GM12878 (cell line): ENCODE measurements around the gene ALDH3A2. TPM values are rescaled to one million over a fixed set of nuclear protein-coding genes. Genes with fewer than 3 reads are reported as not detected.

ENCODE experiments used
- ATAC-seq: fragments of 200-7000 bp; cut with Tn5 transposase; 3 replicates; pipeline ENCODE4 v1.9.1; 2020; ENCODE audit warnings: mild to moderate bottlenecking, moderate library complexity
- BruUV-seq: library from RNA; stranded (reverse); fragments of 400-500 nt; replicated peaks from 2 replicates; lab custom pipeline; 2021; lab: Mats Ljungman, UMichigan
- CTCF ChIA-PET: fragments of 300-600 bp; sonication (Branson Sonifier 250); formaldehyde crosslinking; extraction: SDS; loops from one replicate; lab custom pipeline; 2021; ENCODE audit warnings: inconsistent platforms; lab: Yijun Ruan, JAX
- POLR2A ChIA-PET: fragments of 350-600 bp; formaldehyde crosslinking; extraction: SDS; loops from one replicate; lab custom pipeline; 2021; ENCODE audit warnings: inconsistent platforms; lab: Charles Lee
- RAD21 ChIA-PET: fragments of 300-600 bp; sonication (Branson Sonifier 250); formaldehyde crosslinking; loops from one replicate; lab custom pipeline; 2023; ENCODE audit warnings: antibody characterized with exemption; ENCODE audit not compliant: unreplicated experiment; lab: Charles Lee
- SMC1A ChIA-PET: fragments of 300-600 bp; sonication (Branson Sonifier 250); formaldehyde crosslinking; loops from one replicate; lab custom pipeline; 2023; ENCODE audit not compliant: unreplicated experiment, uncharacterized antibody; lab: Charles Lee
- DNase-seq: peaks from one replicate; pipeline ENCODE4 v3.0.0-alpha.2; 2011; ENCODE audit warnings: low read depth, low spot score
- FAIRE-seq: peaks from 3 replicates; lab custom pipeline; 2011; peaks lifted over from hg19 to GRCh38; lab: Jason Lieb, UNC
- H2AFZ ChIP-seq: 2 replicates; pipeline ENCODE4 v1.6.0; 2011; ENCODE audit warnings: low read depth, low read length, control low read depth; ENCODE audit not compliant: control insufficient read depth
- H3K27ac ChIP-seq: 2 replicates; pipeline ENCODE4 v1.5.1; 2011; ENCODE audit warnings: control low read depth; ENCODE audit not compliant: control insufficient read depth, insufficient read depth
- H3K27me3 ChIP-seq, 2 experiments: replicated peaks in 1 of 2; 2 replicates each; pipeline versions ENCODE4 v1.6.0 to v1.6.1; 2011; ENCODE audit warnings: low read length in 1 of 2; ENCODE audit not compliant: control insufficient read depth in 2 of 2, insufficient read depth in 2 of 2
- H3K36me3 ChIP-seq, 2 experiments: 2 replicates each; pipeline ENCODE4 v1.5.1; 2011; ENCODE audit warnings: low read length in 1 of 2; ENCODE audit not compliant: control insufficient read depth in 2 of 2, insufficient read depth in 2 of 2
- H3K4me1 ChIP-seq: 2 replicates; pipeline ENCODE4 v1.6.1; 2011; ENCODE audit warnings: mild to moderate bottlenecking, low read length, moderate library complexity, mixed read lengths; ENCODE audit not compliant: control insufficient read depth, insufficient read depth
- H3K4me2 ChIP-seq: 2 replicates; pipeline ENCODE4 v1.6.0; 2011; ENCODE audit warnings: control low read depth; ENCODE audit not compliant: control insufficient read depth, insufficient read depth
- H3K4me3 ChIP-seq: fragments of 200-600 bp; sonication (generic); 2 replicates; pipeline ENCODE4 v1.5.1; 2016
- H3K79me2 ChIP-seq: 2 replicates; pipeline ENCODE4 v1.6.0; 2011; ENCODE audit warnings: low read length; ENCODE audit not compliant: control insufficient read depth, insufficient read depth
- H3K9ac ChIP-seq: 2 replicates; pipeline ENCODE4 v1.8.0; 2011; ENCODE audit warnings: low read length, control low read depth, mixed read lengths; ENCODE audit not compliant: control insufficient read depth, insufficient read depth
- H3K9me3 ChIP-seq: replicated peaks from 3 replicates; pipeline ENCODE4 v1.5.1; 2011; ENCODE audit warnings: mild to moderate bottlenecking, low read length; ENCODE audit not compliant: control insufficient read depth, insufficient read depth
- H4K20me1 ChIP-seq: 2 replicates; pipeline ENCODE4 v1.6.0; 2011; ENCODE audit not compliant: control insufficient read depth, insufficient read depth
- ASH2L ChIP-seq: fragments of 300-600, 200-600 bp; sonication (generic); IDR thresholded peaks from 2 replicates; pipeline ENCODE4 v1.6.1; 2017; ENCODE audit warnings: low read depth, mild to moderate bottlenecking, borderline replicate concordance
- CEBPB ChIP-seq, 2 experiments: fragments of 150-350 bp in 1 of 2; IDR thresholded peaks; 2 replicates each; pipeline ENCODE4 v1.6.1; 2012 to 2014; ENCODE audit warnings: low read depth in 2 of 2, low read length in 2 of 2, borderline replicate concordance in 1 of 2, inconsistent platforms in 1 of 2
- E2F4 ChIP-seq: IDR thresholded peaks from 2 replicates; pipeline ENCODE4 v1.6.1; 2012; ENCODE audit warnings: low read depth, low read length, improper control_type of control experiment
- IRF4 ChIP-seq: IDR thresholded peaks from 2 replicates; pipeline ENCODE4 v1.6.1; 2011; ENCODE audit warnings: low read depth, low read length
- KAT2A ChIP-seq: conservative IDR thresholded peaks from 2 replicates; pipeline ENCODE4 v1.6.1; 2011; ENCODE audit warnings: low read depth, low read length; ENCODE audit not compliant: control insufficient read depth
- KDM1A ChIP-seq: fragments of 200-600 bp; sonication (generic); IDR thresholded peaks from 2 replicates; pipeline ENCODE4 v1.6.1; 2016; ENCODE audit warnings: borderline replicate concordance
- MTA2 ChIP-seq: fragments of 450-650 bp; IDR thresholded peaks from 2 replicates; pipeline ENCODE4 v1.6.1; 2016; ENCODE audit warnings: low read depth, mild to moderate bottlenecking, moderate library complexity
- NBN ChIP-seq: fragments of 450-650 bp; IDR thresholded peaks from 2 replicates; pipeline ENCODE4 v1.6.1; 2016
- SIN3A ChIP-seq: IDR thresholded peaks from 2 replicates; pipeline ENCODE4 v1.6.1; 2012; ENCODE audit warnings: low read depth, low read length, improper control_type of control experiment
- SMAD5 ChIP-seq: IDR thresholded peaks from 2 replicates; pipeline ENCODE4 v1.6.1; 2016; ENCODE audit warnings: antibody characterized with exemption, low read depth
- STAT1 ChIP-seq: fragments of 450-650 bp; conservative IDR thresholded peaks from 2 replicates; pipeline ENCODE4 v1.6.1; 2014; ENCODE audit warnings: antibody characterized with exemption, mild to moderate bottlenecking
- SUPT20H ChIP-seq: IDR thresholded peaks from 2 replicates; pipeline ENCODE4 v1.6.1; 2011; ENCODE audit warnings: low read depth, mild to moderate bottlenecking, low read length, moderate library complexity, borderline replicate concordance; ENCODE audit not compliant: control insufficient read depth
- USF2 ChIP-seq: IDR thresholded peaks from 2 replicates; pipeline ENCODE4 v1.6.1; 2011; ENCODE audit warnings: low read depth, low read length, improper control_type of control experiment, borderline replicate concordance
- ZBTB33 ChIP-seq: fragments of 450-650 bp; IDR thresholded peaks from 2 replicates; pipeline ENCODE4 v1.6.1; 2017; ENCODE audit warnings: mild to moderate bottlenecking
- WGBS: methylation state at CpG from one replicate; pipeline ENCODE4 v1.1.6; 2016; ENCODE audit warnings: low lambda C conversion rate; ENCODE audit not compliant: insufficient replicate concordance, insufficient coverage; ENCODE audit errors: missing lambda C conversion rate; 5-methylcytosine and 5-hydroxymethylcytosine counted together
- in situ Hi-C: fragments of 300-500 bp; cut with MboI; formaldehyde crosslinking; loops from 9 replicates; pipeline ENCODE4 v1.14.3; 2018; ENCODE audit warnings: mixed read lengths
- intact Hi-C: fragments of 100-400 bp; cut with micrococcal nuclease; formaldehyde crosslinking; loops from one replicate; pipeline ENCODE4 v1.14.2; 2022; ENCODE audit not compliant: unreplicated experiment
- polyA plus RNA-seq, 11 experiments: library from polyadenylated mRNA; depleted of rRNA in 4 of 11; unstranded in 6 of 11; stranded (reverse) in 5 of 11; fragments of >200 nt; fragmentation: Nextera tagmentation in 4 of 11; fragmentation: Illumina TruSeq in 1 of 11; extraction: Ambion mirVana in 4 of 11; extraction: Trizol in 1 of 11; gene quantifications; 1 replicate in 1 of 11; 2 replicates in 10 of 11; pipeline versions ENCODE4 v1.2.1 to v1.2.3, GENCODE V29; 2011 to 2016; ENCODE audit warnings: inconsistent platforms in 2 of 11, missing spikeins in 2 of 11, low read depth in 1 of 11
- total RNA-seq, 4 experiments: library from RNA; depleted of rRNA in 3 of 4; stranded (reverse); fragments of >200 nt in 3 of 4; fragmentation: Illumina TruSeq in 1 of 4; extraction: Trizol in 1 of 4; gene quantifications; 2 replicates each; pipeline versions ENCODE4 v1.2.1 to v1.2.3, GENCODE V29; 2013 to 2021
- TF ChIP-seq, protein P1 (sequence below): fragments of 150-350 bp; IDR thresholded peaks from 2 replicates; pipeline ENCODE4 v1.6.1; 2016; ENCODE audit warnings: low read depth, low read length

ALDH3A2 gene
- total and polyA plus RNA-seq, 10 of the 15 experiments (the other 5 are each of a cell fraction or from before 2014, with no cell fraction given) = 5.0 to 37.0 (median 26.1) TPM

- TF ChIP-seq MTA2 (0 out of 2 replicates have a peak, but pooled peaks have one; percentile 11), STAT1 (no peak), NBN (0 out of 2 replicates have a peak, but pooled peaks have one; percentile 30)
Observed at GRCh38 chr17:19647697-19648474, 665 bp upstream of the ALDH3A2 start (continued).

DNA sequence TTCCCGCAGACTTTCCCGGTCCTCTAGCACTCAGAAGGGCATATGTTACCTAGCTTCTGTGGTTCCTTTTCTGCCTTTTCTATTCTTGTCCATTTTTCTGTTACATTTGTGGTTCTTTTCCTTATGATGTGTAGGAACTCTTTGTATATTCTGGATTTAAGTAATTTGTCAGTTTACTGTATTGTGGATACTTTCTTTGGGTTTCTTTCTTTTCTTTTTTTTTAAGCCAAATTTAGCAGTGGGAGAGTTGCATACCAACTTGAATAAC lies 657 bp downstream of the ALDH3A2 start:
- no peaks in the 10 kb centered on the region; the same call in 2 of the 3 replicates for H3K9me3 ChIP-seq
- SMC1A ChIA-PET = interaction anchor here (1.2 to 1.9 kb wide), 3 partner anchors 105 to 271 kb away, joined by 5 read pairs; partner anchors contain the start of gene MAPK7
- peaks cover 8% of the 10 kb centered on the region; the same call in 1 of the 2 replicates for H3K4me1 ChIP-seq
- H3K27ac ChIP-seq = peak overlapping the region; percentile 56
- CTCF ChIA-PET = interaction anchor here (2.5 to 2.7 kb wide), 2 partner anchors 114 to 136 kb away, joined by 12 to 19 read pairs; no protein-coding TSS in a partner anchor
- BruUV-seq = no TSS peak
- peak overlapping the region; percentile 96 for H3K4me2 ChIP-seq
- in situ Hi-C loops = no loop called here
- H2AFZ ChIP-seq = peak overlapping the region; percentile 97
- RAD21 ChIA-PET = interaction anchor here (1.6 to 1.7 kb wide), 2 partner anchors 16 to 134 kb away, joined by 3 to 6 read pairs; no protein-coding TSS in a partner anchor
- intact Hi-C loops = loop anchor here (5.0 to 10.0 kb wide), 3 partner anchors 118 to 284 kb away; partner anchors contain the start of gene B9D1
- POLR2A ChIA-PET = no interaction called here
- H3K36me3 ChIP-seq = no peaks in the 10 kb centered on the region
- no peak for ATAC-seq
- WGBS = 0% methylated on average over 2 of the region's 2 CpGs
- H3K27me3 ChIP-seq = no peaks in the 10 kb centered on the region
- H3K4me3 ChIP-seq = peak overlapping the region; percentile 65
- no peak for FAIRE-seq
- H3K9ac ChIP-seq = peak overlapping the region; percentile 71
- DNase-seq = no peak
- H4K20me1 ChIP-seq = no peaks in the 10 kb centered on the region
- peaks cover 8% of the 10 kb centered on the region for H3K79me2 ChIP-seq
- TF ChIP-seq KDM1A (no peak), SMAD5 (no peak), USF2 (no peak), E2F4 (no peak), ZBTB33 (no peak), IRF4 (no peak), SIN3A (no peak), ASH2L (no peak), CEBPB (IDR thresholded peaks at IDR 0.05; ENCODE audit: borderline replicate concordance in 1 of 2, low read depth in 2 of 2, low read length in 2 of 2) (no peak), KAT2A (no peak), SUPT20H (no peak)
- TF ChIP-seq, protein P1, sequence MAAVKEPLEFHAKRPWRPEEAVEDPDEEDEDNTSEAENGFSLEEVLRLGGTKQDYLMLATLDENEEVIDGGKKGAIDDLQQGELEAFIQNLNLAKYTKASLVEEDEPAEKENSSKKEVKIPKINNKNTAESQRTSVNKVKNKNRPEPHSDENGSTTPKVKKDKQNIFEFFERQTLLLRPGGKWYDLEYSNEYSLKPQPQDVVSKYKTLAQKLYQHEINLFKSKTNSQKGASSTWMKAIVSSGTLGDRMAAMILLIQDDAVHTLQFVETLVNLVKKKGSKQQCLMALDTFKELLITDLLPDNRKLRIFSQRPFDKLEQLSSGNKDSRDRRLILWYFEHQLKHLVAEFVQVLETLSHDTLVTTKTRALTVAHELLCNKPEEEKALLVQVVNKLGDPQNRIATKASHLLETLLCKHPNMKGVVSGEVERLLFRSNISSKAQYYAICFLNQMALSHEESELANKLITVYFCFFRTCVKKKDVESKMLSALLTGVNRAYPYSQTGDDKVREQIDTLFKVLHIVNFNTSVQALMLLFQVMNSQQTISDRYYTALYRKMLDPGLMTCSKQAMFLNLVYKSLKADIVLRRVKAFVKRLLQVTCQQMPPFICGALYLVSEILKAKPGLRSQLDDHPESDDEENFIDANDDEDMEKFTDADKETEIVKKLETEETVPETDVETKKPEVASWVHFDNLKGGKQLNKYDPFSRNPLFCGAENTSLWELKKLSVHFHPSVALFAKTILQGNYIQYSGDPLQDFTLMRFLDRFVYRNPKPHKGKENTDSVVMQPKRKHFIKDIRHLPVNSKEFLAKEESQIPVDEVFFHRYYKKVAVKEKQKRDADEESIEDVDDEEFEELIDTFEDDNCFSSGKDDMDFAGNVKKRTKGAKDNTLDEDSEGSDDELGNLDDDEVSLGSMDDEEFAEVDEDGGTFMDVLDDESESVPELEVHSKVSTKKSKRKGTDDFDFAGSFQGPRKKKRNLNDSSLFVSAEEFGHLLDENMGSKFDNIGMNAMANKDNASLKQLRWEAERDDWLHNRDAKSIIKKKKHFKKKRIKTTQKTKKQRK = no peak
